Activated CD8-positive, alpha-beta memory T cell treated with anti-CD3 and anti-CD28 coated beads for 1 hour (primary cell): Measurements from ENCODE around the gene FEM1C.

Source experiments
- DNase-seq, 2 donors: peaks; one replicate each; pipeline ENCODE4 v3.0.0-alpha.2; 2020; ENCODE audit warnings: low read depth in 1 of 2; ENCODE audit errors: extremely low read depth in 1 of 2

The FEM1C gene

DNA sequence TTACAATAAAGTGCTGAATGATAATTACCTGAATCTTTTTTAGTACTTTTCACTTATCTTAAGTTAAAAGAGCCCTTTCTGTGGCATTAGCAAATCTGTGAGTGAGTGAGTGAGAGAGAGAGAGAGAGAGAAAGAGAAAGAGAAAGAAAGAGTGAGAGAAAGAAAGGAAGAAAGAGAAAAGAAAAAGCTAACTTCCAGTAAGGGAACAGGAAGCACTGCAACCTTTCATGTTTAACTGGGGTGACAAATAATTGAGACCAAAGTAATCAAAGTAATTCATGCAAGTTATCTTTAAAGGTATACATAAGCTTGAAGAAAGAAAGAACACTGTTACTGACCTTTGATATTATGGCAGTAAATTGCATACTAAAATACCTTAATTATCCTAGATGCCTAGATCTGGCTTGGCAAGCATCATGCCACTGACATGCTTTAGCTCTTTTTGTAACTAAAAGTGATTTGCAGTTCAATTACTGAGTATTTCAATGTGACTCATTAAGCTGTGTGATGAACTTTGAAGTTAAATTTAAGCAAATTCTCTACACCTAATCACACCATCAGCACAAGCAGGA, 21.7 kb downstream of the FEM1C start:
- DNase-seq, result no peak

DNA sequence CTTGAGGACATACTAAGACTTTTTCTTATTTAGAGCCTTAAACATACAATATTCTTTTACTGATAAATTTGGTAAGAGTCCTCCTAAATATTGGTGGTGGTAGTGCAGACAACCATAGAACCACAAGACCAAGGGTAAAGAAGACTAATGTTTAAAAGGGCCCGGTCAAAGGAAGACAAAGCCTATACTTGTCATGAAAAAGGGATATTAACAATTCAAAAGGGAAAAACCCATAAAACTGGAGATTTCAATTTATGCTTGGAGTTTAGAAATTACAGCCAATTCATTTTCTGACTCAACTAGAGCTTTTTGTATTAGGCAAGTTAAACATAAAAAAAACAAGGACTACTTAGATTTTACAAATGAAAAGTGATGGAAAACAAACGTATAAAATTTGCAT, 24.4 kb downstream of the FEM1C start:
- no peak for DNase-seq

DNA sequence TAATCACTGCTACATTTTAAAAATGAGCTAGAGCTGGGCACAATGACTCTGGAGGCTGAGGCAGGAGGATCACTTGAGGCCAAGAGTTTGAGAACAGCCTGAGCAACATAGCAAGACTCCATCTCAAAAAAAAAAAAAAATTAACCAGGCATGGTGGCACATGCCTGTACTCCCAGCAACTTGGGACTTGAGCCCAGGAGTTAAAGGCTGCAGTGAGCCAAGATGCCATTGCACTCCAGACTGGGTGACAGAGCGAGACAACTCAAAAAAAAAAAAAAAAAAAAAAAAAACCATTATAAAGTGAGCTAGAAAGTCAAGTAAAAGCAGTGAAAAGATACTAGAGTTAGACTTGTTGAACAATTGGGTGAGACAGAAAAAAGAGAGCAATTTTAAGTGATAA, 28.2 kb downstream of the FEM1C start:
- DNase-seq, result no peak

DNA sequence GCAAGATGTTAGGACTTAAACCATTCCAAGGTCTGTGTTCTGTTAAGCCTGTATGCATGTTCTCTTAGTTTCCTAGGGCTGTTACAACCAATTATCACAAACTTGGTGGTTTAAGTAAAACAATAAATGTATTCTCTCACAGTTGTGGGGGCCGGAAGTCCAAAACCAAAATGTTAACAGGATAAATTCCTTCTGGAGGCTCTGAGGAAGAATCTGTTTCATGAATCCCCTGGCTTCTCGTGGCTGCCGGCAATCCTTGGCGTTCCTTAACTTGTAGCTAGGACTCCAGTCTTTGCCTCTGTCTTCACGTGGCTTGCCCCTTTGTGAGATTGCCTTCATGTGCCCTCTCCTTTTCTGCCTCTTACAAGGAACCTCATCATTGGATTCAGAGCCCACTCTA, 30.4 kb downstream of the FEM1C start:
- no peak for DNase-seq

DNA sequence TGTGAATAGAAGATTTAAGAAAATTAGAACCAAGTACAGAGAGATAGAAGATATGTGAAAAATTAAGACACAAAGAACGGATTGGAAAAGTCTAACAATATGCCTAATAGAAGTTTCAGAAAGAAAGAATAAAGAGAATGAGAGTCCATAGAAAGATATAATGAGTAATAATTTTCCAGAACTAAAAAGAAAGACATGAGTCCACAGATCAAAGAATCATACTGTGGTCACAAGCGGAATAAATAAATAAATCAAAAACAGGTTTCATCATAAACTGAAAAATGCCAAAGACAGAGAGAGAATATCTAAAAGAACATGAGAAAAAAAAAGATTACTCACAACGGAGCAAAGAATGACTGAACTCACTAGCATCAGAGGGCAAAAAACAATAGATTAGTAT, 32.9 kb downstream of the FEM1C start:
- DNase-seq, result no peak

DNA sequence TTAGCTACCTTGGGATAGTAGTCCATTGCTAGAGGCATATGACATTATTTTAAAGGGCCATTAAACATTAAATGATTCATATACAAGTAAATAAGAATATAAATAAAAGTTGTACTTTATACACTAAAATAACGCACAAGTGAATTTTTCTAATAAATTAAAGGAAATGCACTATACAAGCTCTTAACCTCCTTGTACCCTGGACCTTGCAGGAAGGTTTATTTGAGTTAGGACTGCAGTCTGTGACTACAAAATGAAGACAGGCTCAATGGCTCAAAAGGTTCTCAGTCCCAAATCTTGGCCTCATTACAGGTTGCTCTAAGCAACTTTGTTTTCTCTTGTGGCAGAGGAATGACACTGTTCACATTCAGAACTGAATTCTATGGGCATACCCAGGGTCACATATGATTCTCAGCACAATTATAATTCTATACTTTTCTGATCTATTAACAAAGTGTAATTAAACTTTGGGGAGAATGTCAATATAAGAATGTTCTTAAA, 34.4 kb downstream of the FEM1C start:
- DNase-seq, result no peak

DNA sequence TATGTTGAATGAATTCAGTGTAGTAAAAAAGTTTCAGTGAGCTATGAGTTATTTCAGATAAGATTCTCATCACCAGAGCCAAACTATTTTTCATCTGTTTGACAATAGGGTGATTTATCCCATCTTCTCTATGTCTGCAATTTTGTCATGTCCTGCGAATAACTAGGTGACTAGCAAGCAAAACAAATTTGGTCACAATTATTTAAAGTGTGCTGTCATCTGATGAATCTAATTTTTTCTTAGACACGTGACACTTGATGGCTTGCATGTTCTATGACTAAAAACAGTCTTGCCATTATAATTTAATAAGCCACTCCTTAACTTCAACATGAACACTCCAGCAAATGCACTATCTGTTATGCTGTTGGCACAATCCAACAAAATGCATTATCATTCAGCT, 35.0 kb downstream of the FEM1C start:
- no peak for DNase-seq

DNA sequence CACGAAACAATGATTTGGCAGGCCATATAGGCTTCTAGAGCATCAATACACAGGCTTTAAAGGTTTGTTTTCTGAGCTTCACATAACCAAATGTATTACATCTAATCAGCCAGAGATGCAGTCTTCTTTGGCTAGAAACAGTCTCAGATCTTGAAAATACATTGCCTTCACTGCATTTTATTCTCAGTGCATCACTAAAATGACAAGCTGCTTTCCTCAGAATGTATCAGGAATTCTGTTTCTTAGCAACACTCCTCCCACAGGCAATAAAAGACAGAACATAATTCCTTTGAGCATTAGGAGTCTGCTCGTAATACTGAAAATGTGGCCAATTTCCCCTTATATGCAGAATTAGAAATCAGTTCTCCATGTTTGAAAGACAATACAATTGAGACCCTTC, 36.9 kb downstream of the FEM1C start:
- DNase-seq, result no peak

DNA sequence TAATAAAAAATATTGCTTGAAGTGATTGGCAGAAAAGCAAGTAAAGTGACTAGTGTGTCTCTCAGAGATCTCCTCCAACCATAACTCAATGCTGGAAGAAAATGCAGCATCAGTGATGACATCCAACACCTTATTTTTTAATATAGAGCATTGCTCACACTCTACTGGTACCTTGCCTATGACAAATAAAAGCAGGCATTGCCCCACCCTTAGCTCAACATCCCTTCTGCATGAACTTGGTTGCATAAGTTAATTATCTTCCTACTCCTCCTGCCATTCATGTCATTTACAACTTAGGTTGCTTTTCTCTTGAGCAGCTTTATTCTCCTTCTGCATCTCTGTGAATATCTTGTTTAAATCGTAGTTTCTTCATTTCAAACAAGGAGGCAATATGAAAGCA, 41.2 kb downstream of the FEM1C start:
- no peak for DNase-seq

DNA sequence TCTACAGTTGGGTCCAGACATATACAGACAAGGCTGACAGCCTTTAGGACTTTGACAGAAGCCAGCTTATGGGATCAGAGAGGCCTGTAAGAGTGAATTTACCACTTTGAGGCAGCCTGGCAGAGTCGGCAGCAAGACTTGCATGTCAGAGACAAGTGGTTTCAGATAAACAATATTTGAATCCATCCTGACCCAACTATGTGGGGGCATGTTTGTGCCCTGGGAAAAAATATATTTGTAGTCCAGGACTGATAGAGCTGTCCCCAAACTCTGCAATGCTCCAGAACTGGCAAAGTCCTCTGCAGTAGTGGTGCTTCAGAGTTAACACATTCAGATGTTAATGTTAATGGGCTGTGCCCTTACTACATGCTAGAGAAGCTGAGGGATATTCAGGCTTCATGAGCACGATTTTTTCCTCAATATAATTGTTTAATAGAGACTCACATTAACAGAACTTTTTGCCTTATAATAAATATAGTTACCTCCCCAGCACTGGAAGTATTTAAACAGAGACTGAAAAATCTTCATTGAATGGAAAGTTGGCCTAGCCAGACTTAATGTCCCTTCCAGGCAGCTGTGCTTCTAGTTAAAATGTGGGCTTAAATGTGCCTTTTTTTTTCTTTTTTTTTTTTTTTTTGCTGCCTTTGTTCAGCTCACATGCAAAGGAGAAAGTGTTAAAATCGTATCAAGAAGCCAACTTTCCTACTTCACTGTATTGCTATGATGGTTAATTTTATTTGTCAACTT, 42.9 kb downstream of the FEM1C start:
- DNase-seq, result no peak

DNA sequence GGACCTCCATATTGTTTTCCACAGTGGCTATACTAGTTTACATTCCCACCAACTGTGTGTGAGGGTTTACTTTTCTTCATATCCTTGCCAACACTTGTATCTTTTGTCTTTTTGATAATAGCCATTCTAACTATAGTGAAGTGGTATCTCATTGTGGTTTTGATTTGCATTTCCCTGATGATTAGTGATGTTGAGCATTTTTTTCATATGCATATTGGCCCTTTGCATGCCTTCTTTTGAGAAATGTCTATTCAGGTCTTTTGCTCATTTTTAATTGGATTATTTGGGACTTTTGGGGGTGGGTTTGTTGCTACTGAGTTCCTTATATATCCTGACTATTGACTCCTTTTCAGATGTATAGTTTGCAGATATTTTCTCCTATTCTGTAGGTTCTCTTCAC, 44.4 kb downstream of the FEM1C start:
- no peak for DNase-seq

DNA sequence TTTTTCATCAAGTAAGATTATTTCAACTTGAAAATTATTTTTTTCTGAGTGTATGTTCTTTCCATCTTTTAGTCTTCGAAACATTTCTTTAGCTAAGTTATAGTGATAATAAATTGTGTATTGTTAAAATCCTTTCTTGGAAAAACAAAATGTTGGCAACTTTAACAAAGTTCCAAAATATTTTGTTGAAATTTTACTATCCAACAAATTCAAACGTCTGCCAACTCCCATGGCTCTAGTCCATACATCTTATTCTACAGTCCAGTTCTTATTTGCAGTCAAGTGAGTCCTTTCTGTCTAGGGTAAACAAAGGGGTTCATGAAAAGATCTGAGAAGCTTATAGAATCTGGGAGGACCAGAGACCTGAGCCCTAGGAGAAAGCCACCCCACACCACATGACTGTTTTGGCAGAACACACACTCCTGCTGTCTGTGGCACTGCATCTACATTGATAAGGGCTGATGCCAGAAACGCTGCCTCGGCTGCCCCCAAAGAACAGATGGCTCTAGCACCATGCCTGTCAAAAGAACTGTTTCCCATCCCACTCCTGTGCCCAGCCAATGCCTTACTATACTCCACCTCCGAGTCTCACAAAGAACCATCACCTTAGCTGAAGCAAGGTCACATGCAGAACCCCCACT, 47.5 kb downstream of the FEM1C start:
- DNase-seq, result no peak

DNA sequence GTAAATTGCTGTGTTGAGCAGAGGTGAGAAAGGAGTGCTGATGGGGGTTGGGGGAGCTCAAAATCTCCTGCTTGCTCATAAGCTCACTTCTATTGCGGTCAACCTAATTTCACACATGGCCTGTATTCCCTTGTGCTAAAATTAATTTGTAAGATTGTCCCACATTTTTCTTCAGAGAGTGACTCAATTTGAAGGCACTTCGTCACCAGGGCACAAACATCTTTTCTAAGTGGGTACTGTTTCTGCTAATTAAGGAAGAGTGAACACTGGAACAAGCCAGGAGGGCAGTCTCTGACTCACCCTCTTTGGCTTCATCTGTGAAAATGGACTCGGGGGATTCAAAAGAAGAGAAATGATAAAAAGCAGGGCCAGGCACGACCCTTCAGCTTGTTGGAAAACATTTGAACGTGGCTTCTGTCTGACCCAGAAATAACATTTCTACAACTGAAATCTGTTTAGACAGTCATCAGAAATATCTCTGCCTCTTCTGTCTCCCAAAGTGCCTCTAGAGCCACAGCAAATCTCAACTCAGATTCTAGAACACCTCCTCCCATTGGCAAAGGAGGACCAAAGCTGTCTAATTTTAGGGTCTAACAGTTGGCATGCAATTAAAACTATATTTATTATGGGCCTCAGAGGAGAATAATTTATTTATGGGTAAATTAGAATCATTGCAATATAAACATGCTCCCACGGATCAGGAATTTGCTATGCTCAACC, 49.8 kb downstream of the FEM1C start:
- DNase-seq, result no peak

DNA sequence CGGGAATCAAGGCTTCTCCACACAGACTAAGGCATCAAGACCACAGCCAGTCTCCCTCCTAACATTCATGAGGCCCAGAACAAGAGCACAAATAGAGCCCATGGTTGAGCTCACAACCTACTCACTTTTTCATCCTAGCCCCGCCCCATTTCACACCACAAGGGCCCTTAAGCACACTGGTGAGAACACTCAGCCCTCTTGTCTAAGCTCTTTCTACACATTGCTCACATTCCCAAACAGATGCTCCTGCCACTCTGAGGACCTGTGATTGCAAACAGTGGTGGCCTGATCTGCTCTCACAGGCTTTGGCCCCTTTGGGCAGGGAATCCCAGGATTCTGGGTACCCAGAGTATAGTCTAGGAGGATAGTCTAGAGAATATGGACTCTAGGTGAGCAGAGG, 54.0 kb downstream of the FEM1C start:
- no peak for DNase-seq

DNA sequence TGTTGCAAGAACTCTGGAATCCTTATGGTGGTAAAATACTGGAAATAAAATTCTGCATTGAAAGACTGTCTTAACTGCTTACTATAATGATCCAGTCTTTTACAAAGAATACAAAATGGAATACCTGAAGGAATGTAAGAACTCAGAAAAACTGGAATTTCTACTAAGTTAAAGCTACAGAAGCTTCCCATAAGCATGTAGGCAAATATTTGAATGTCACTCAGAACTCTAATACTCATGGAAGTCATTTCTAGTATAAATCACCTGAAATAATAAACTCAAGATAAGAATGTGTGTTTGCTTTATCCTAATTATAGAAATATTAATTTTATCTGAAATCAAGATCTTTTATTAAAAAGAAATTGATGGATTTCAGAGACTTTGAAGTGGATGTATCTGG, 54.8 kb downstream of the FEM1C start:
- no peak for DNase-seq

DNA sequence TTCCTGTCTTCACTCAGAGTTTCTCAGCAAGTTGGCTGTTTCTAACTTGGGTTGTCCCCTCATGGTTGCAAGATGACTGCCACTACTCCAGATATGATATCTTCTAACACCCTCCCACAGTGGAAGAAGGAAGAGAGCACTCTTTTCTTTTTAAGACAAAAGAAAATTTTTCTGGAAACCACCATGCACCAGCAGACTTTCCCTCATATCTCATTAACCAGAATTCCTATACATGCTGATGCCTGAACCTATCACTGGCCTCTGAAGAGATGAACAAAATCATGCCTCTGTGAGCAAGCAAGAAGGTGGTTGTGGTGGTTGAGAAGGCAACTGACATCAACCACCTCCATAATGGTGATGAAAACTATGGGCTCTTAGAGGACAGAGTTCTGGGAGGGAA, 56.8 kb downstream of the FEM1C start:
- DNase-seq, result no peak

DNA sequence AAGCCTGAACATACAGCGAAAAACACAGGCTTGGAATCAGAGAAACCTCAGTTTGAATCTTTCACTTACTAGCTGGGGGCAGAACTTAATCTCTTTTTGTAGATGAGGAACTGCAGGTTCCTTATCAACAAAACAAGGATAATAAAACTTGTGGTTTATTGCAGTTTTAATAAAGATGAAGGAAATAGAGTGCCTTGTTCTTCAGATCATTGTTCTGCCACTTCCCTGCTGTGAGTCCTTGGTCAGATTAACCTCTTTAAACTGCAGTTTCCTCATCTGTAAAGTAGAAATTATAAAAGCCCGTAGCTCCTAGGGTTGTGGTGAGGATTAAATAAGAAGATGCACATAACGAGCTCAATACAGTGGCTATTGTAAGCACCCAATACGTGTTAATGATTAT, 57.4 kb downstream of the FEM1C start:
- DNase-seq, result no peak

DNA sequence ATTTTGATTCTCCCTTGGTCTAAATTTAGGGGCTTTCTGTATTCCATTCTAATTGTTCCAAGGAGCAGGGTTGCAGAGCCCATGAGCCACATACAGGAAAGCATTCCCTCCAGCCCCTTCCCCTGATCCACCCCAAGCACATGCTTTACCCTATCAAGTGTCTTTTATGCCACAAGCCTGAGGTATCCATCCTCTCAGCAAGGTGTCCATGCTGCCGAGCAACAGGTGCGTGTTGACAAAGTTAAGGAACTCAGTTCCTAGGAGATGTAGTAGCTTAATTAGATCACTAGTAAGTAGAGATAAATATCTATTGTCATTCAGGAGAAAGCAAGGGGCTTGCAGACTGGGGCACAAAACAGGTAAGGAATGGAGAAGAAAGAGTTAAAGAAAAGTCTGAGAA, 57.8 kb downstream of the FEM1C start:
- no peak for DNase-seq

DNA sequence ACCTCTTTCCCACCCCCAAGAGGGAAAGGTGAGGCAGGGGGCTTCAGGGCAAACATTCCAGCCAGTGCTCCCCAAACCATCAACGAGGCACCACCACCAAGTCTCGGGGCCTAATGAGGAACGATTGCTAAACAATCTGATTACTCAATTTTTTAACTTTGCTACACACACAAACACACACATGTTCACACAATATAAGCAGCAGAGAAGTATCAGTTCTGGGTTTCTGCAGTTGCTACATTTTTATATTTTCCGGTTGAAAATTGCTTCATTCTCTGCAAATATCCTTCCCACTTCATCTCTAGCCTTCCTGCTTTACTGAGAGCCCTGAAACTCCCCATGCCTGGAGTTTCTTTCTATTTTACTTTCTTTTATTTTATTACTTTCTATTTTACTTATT, 60.2 kb downstream of the FEM1C start:
- no peak for DNase-seq

DNA sequence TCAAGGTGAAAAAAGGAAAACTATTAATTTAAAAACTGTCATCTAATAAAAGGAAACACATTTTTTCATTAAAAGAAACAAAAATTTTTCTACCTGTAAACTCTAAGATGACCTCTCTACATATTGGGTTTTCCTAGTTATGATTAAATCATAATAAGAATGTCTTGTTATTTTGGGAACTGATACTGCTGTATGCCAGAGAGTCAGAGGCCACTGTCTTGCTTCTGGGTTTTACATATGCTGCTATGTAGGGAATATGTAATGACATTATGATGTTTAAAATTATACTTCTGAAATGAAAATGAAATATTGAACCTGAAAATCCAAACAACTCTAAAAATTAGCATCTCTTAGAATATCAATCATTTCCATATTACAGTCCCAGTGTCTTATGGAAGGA, 63.7 kb downstream of the FEM1C start:
- DNase-seq, result no peak

DNA sequence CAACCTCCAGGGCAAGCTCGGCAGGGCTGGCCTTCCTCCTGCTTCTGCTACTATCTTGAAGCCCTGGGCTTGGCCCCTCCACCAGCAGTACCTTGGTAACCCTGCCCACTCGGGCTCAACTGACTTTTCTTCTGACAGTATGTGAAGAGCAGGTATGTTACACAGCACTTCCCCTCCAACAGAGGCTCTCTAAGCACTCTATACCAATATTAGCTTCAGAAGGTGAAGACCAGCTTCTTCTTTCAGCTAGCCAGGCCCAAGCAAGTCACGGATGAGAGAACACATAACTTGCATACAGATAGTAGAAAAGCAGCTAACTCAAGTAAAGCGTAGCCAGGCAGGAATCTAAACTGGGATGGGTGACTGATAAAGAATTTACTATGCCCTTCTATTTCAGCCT, 64.3 kb downstream of the FEM1C start:
- DNase-seq, result no peak
